A673 (cell line): ENCODE data around the gene ADAM8.

Experiments
- CTCF ChIP-seq: fragments of 300-800, 200-600 bp; sonication (generic); conservative IDR thresholded peaks from 2 replicates; pipeline ENCODE4 v1.5.1; 2017; ENCODE audit warnings: low read depth, mild to moderate bottlenecking, antibody characterized with exemption, low read length, moderate library complexity, mixed read lengths
- EZH2 ChIP-seq: fragments of 200-600 bp; sonication (generic); IDR thresholded peaks from 2 replicates; pipeline ENCODE4 v1.6.1; 2017; ENCODE audit warnings: borderline replicate concordance, low read depth, mild to moderate bottlenecking, mixed read lengths, antibody characterized with exemption, low read length; ENCODE audit not compliant: poor library complexity, severe bottlenecking

GRCh38 chr10:133224076-133224475 is 52.6 kb downstream of the ADAM8 start:
- TF ChIP-seq CTCF (no peak), EZH2 (no peak)
